ENCODE measurements around the gene MT1A. TPM values are rescaled to one million over a fixed set of nuclear protein-coding genes. Genes with fewer than 3 reads are reported as not detected.
"Not testable (repeated sequence)": the region's sequence is repeated elsewhere in the genome, so short reads cannot be mapped to it uniquely, and the experiment has no call there.

MT1A gene
- total and polyA plus RNA-seq, 12 donors: 0.71 to 102 (median 3.0) TPM; not detected in 2

DNA sequence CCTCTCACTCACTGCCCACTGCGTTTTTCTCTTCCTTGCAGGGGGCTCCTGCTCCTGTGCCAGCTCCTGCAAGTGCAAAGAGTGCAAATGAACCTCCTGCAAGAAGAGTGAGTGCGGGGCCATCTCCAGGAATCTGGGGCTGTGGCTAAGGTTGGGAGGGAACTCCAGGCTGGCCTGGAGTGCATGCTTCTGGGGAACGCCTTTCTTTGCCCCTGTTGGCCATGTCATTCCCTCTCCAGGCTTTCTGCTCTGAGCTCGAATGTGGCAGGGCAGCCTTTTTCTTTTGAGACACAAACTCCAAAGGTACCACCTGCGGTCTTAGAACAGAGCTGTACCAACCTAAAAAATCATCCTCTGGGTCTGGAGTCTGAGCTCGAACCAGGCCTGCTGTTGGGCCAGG, 20.3 kb upstream of the MT1A start:
- DNase-seq (no peak), ATAC-seq (no peak)
- H3K4me1 ChIP-seq: peaks cover 7 to 32% (median 20%) of the 10 kb centered on the region in 9 donors
- no peaks in the 10 kb centered on the region for H3K9me3 ChIP-seq
- intact Hi-C loops (cut with DNase I): no loop called here
- H3K4me3 ChIP-seq: peak overlapping the region in 6 of 10 donors; percentile 44 to 71 (median 54)
- TF ChIP-seq, protein P1, sequence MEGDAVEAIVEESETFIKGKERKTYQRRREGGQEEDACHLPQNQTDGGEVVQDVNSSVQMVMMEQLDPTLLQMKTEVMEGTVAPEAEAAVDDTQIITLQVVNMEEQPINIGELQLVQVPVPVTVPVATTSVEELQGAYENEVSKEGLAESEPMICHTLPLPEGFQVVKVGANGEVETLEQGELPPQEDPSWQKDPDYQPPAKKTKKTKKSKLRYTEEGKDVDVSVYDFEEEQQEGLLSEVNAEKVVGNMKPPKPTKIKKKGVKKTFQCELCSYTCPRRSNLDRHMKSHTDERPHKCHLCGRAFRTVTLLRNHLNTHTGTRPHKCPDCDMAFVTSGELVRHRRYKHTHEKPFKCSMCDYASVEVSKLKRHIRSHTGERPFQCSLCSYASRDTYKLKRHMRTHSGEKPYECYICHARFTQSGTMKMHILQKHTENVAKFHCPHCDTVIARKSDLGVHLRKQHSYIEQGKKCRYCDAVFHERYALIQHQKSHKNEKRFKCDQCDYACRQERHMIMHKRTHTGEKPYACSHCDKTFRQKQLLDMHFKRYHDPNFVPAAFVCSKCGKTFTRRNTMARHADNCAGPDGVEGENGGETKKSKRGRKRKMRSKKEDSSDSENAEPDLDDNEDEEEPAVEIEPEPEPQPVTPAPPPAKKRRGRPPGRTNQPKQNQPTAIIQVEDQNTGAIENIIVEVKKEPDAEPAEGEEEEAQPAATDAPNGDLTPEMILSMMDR (IDR thresholded peaks at IDR 0.05): no peak
- H3K36me3 ChIP-seq: no peaks in the 10 kb centered on the region
- H3K27me3 ChIP-seq: peaks cover 0 to 25% (median 0%) of the 10 kb centered on the region in 7 donors
- peak overlapping the region in 5 of 10 donors; percentile 64 to 82 (median 79) for H3K27ac ChIP-seq
- 76 to 79% methylated on average over 6 of the region's 6 CpGs for WGBS, 2 donors

DNA sequence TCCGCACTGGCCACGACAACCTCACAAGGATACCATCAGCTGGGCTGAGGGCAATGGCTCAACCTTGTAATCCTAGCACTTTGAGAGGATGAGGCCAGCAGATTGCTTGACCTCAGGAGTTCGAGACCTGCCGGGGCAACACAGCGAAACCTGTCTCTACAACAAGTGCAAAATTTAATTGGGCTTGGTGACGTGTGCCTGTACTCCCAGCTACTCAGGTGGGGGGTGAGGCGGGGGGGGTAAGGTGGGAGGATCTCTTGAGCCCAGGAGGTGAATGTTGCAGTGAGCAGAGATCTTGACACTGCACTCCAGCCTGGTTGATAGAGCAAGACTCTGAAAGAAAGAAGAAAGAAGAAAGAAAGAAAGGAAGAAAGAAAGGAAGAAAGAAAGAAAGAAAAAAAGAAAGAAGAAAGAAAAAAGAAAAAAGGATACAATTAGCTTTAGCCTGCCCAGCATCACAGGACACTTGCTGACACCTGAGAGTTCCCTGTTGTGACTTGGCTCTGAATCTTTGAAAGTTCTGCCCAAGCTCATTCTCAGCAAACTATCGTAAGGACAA, 18.0 kb upstream of the MT1A start:
- H3K27ac ChIP-seq: no peak overlapping the region
- intact Hi-C loops (cut with DNase I): no loop called here
- H3K27me3 ChIP-seq: peaks cover 0 to 25% (median 0%) of the 10 kb centered on the region in 7 donors
- ATAC-seq: no peak
- TF ChIP-seq, protein P1 (IDR thresholded peaks at IDR 0.05): no peak
- no peaks in the 10 kb centered on the region for H3K36me3 ChIP-seq
- WGBS, 2 donors: 74 to 87% methylated on average over 8 of the region's 8 CpGs
- H3K4me3 ChIP-seq: no peak overlapping the region
- no peak for DNase-seq
- H3K4me1 ChIP-seq: peaks cover 7 to 39% (median 21%) of the 10 kb centered on the region in 9 donors
- H3K9me3 ChIP-seq: no peaks in the 10 kb centered on the region

DNA sequence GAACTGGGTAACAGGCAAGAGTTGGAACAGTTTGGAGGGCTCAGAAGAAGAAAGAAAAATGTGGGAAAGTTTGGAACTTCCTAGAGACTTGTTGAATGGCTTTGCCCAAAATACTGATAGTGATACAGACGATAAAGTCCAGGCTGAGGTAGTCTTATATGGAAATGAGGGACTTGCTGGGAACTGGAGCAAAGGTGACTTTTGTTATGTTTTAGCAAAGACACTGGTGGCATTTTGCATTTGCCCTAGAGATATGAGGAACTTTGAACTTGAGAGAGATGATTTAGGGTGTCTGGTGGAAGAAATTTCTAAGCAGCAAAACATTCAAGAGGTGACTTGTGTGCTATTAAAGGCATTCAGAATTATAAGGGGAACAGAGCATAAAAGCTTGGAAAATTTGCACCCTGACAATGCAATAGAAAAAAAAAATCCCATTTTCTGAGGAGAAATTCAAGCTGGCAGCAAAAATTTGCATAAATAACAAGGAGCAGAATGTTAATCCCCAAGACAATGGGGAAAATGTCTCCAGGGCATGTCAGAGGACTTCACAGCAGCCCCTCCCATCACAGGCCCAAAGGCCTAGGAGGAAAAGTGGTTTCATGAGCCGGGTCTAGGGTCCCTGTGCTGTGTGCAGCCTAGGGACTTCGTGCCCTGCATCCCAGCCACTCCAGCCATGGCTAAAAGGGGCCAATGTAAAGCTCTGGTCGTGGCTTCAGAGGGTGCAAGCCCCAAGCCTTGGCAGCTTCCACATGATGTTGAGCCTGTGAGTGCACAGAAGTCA, 16.6 kb upstream of the MT1A start:
- peak overlapping the region in 4 of 10 donors; percentile 0 to 36 (median 26) for H3K27ac ChIP-seq
- intact Hi-C loops (cut with DNase I); H3K36me3 ChIP-seq; H3K9me3 ChIP-seq; H3K4me3 ChIP-seq; DNase-seq; ATAC-seq: not testable (repeated sequence)
- peaks cover 0 to 26% (median 0%) of the 10 kb centered on the region in 7 donors for H3K27me3 ChIP-seq
- WGBS, 2 donors: 72 to 78% methylated on average over 4 of the region's 4 CpGs
- peaks cover 5 to 48% (median 23%) of the 10 kb centered on the region in 9 donors for H3K4me1 ChIP-seq

DNA sequence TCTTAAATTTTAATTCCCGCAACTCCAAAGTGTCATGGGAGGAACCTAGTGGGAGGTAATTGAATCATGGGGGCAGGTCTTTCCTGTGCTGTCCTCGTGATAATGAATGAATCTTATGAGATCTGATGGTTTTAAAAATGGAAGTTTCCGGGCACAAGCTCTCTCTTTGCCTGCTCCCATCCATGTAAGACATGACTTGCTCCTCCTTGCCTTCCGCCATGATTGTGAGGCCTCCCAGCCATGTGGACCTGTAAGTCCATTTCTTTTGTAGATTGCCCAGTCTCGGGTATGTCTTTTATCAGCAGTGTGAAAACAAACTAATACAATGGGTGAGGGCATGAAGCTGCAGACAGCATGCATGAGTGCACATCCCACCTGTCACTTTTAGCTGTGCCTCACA, 15.3 kb upstream of the MT1A start:
- H3K4me3 ChIP-seq; H3K27ac ChIP-seq; H3K9me3 ChIP-seq; intact Hi-C loops (cut with DNase I); DNase-seq; H3K36me3 ChIP-seq; ATAC-seq: not testable (repeated sequence)
- Histone ChIP-seq H3K27me3 (peaks cover 0 to 14% (median 0%) of the 10 kb centered on the region in 7 donors), H3K4me1 (peaks cover 0 to 39% (median 20%) of the 10 kb centered on the region in 9 donors)
- 90 to 92% methylated on average over 5 of the region's 5 CpGs for WGBS, 2 donors

DNA sequence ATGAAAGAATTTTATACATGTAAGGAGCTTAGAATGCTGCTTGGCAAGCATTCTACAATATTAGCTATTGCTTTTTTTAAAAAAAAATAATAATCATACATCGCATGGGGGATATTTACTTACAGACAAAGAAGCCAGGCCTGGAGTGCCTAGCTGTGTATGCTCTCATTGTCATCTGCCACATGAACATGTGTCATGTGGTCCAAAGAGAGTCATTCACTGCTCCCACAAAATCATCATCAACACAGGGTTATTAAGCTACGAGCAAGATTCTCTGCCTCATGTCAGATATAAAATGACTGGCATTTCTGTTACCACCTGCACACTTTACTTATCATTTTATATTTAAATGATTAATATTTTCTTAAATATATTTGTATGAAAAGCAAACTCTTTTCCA, 14.8 kb upstream of the MT1A start:
- 97 to 100% methylated on average over 2 of the region's 2 CpGs for WGBS, 2 donors
- intact Hi-C loops (cut with DNase I): loop anchor here in 2 of 10 donors (2.0 kb wide), 2 partner anchors 13 to 15 kb away; partner anchors contain the start of gene MT2A (in 1 of the 2)
- H3K27ac ChIP-seq: no peak overlapping the region

More for the DNA sequence above, 14.8 kb upstream of the MT1A start:
- TF ChIP-seq, protein P1 (IDR thresholded peaks at IDR 0.05): no peak
- Histone ChIP-seq H3K36me3 (no peaks in the 10 kb centered on the region), H3K9me3 (no peaks in the 10 kb centered on the region), H3K4me1 (peaks cover 0 to 35% (median 19%) of the 10 kb centered on the region in 9 donors), H3K4me3 (no peak overlapping the region), H3K27me3 (peaks cover 0 to 10% (median 0%) of the 10 kb centered on the region in 7 donors)
- ATAC-seq (no peak), DNase-seq (no peak)
